ENCODE results near the gene UBASH3B.
"Not testable (repeated sequence)": the region's sequence is repeated elsewhere in the genome, so short reads cannot be mapped to it uniquely, and the experiment has no call there.

The UBASH3B gene

DNA sequence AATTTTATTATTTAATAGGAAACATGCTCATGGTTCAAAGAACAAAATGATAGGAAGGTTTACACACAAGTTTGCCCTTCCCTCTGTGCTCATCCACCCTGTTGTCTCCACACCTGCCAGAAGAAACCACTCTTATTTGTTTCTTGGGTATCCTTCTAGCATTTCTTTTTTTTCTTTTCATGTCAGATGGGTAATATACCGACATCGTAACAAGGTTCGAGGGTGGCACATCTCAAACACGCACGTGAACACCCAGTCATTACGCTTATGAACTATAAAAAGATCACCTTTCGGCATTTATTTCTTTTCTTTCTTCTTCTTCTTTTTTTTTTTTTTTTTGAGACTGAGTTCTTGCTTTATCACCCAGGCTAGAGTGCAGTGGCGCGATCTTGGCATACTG is 70.5 kb downstream of the UBASH3B start:
- DNase-seq (ENCODE audit: low read depth), result no peak
- no peak overlapping the region for H3K4me3 ChIP-seq (ENCODE audit: low read depth, low read length)
- TF ChIP-seq CTCF (IDR thresholded peaks at IDR 0.05; ENCODE audit: low read depth, low read length, missing control alignments), result no peak

GRCh38 chr11:122727101-122727929 is 71.8 kb downstream of the UBASH3B start:
- TF ChIP-seq CTCF (IDR thresholded peaks at IDR 0.05; ENCODE audit: low read depth, low read length, missing control alignments), result no peak
- no peak for DNase-seq (ENCODE audit: low read depth)
- H3K4me3 ChIP-seq (ENCODE audit: low read depth, low read length), result no peak overlapping the region

DNA sequence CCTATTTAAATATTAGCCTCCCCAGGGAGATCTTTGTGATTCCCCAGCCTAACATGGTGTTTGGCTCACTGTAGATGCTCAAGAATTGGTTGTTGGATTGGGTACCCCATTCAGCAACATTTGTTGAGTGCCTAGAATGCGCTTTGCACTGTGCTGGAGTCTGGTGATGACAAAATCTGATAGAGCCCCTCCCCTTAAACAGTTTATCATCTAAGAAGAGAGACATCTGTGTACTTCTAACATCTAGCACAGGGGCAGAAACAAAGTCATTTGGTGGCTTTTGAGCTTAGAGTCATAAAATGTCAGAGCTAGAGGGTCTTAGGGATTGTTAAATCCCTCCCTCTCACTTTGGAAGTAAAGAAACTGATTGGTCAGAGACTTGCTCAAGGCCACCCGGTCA is 73.0 kb downstream of the UBASH3B start:
- no peak for DNase-seq (ENCODE audit: low read depth)
- TF ChIP-seq CTCF (IDR thresholded peaks at IDR 0.05; ENCODE audit: low read depth, low read length, missing control alignments), result no peak

DNA sequence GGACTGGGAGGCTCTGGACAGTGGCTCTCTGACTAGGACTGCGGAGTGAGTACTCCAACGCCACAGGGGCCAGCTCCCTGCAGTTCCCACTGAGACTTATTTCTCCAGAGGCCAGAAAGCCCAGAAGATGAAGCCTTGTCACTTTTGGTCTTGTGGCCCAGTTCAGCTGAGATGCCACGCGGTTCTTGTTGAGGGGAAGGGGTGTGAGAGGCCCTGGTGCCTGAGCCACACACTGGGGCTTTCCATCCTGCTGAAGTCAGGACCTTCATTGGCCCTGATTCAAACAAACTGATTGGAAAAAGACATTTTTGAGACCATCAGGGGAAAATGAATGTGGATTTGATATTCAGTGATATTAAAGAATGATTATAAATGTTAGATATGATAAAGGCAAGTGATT is 73.6 kb downstream of the UBASH3B start:
- DNase-seq (ENCODE audit: low read depth), result no peak
- TF ChIP-seq CTCF (IDR thresholded peaks at IDR 0.05; ENCODE audit: low read depth, low read length, missing control alignments), result no peak
- no peak overlapping the region for H3K4me3 ChIP-seq (ENCODE audit: low read depth, low read length)

More for the DNA sequence above, 73.0 kb downstream of the UBASH3B start:
- no peak overlapping the region for H3K4me3 ChIP-seq (ENCODE audit: low read depth, low read length)

DNA sequence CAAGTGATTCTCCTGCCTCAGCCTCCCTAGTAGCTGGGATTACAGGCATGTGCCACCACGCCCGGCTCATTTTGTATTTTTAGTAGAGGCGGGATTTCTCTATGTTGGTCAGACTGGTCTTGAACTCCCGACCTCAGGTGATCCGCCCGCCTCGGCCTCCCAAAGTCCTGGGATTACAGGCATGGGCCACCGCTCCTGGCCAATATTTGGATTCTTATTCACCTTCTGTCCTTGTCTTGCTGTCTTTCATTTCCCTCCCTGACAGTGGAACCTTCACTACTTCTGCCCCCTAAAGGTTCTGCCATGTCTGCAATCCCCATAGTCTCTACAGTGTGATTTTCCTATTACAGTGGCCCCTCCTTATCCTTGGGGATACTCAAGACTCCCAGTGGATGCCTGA is 75.2 kb downstream of the UBASH3B start:
- DNase-seq (ENCODE audit: low read depth); H3K4me3 ChIP-seq (ENCODE audit: low read depth, low read length): not testable (repeated sequence)

- DNase-seq (ENCODE audit: low read depth), result no peak
- TF ChIP-seq CTCF (IDR thresholded peaks at IDR 0.05; ENCODE audit: low read depth, low read length, missing control alignments), result no peak
- no peak overlapping the region for H3K4me3 ChIP-seq (ENCODE audit: low read depth, low read length)
Measured at GRCh38 chr11:122731500-122731913, 76.0 kb downstream of the UBASH3B start.

DNA sequence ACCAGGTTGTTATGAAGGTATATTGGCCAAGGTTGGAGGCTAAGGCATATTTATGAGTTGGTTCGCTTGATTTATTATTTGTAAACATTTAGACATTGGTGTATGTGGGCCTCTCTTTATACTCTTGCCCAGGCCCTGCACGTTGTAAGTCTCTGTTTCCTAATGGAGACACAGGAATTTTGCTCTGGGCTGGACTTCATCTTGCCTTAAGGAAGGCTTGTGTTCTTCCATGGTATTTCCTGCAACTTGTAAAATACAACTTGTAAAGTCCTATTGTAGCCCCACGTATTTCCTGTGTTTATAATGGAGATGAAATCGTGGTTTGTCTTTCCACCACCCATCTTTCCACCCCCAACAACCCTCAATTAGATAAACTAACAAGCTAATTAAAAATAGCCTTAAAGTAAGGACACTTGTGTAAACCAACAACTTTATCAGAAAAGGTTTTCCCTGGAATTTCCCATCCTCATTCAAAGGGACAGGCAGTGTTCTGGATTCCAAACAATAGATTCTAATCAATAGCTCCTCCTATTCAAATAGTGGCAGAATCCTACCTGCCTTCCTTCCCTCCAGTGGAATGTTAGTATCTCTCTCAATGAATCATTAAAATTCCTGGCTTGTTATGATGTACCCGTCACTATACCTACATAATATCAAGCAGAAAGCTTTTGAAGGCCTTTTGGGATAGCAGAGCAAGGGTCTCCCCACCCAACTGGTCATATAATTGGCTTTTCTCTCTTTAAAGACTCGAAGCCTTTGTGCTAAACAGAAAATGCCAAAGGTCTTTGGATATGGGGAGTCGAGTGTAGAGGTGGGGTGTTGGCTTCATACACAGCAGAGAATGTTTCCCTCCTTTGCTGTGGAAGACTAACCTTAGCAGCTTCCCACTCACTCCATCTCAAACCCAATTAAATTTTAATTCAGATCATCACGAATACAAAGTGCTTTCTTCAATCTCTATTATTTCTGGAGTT is 77.1 kb downstream of the UBASH3B start:
- TF ChIP-seq CTCF (IDR thresholded peaks at IDR 0.05; ENCODE audit: low read depth, low read length, missing control alignments), result no peak
- DNase-seq (ENCODE audit: low read depth), result no peak
- no peak overlapping the region for H3K4me3 ChIP-seq (ENCODE audit: low read depth, low read length)

Measured in GM12864 (cell line).